Amniotic epithelial cell (primary cell): ENCODE measurements around the gene PRR5L.

Experiments
- DNase-seq: peaks from one replicate; pipeline ENCODE4 v3.0.0-alpha.2; 2010; ENCODE audit warnings: low read depth

PRR5L gene

DNA sequence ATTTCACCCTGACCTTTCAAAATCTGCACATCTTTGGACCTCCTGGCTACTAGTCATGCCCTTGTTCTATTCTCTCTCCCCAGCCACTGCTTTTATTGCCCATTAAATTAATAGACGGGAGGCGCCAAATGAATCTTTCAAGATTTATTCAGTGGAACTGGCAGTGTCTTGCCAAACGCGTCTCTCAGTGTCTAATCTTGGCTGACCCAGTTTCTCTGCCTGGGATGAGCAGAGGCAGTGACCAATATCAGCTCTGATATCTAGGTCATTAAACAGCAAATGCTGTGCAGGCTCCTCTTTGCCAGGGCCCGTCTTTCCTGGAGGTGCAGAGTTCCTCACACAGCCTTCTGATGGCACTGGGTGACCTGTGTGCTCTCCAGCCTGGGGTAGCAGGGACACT lies 140.0 kb downstream of the PRR5L start:
- DNase-seq: no peak

DNA sequence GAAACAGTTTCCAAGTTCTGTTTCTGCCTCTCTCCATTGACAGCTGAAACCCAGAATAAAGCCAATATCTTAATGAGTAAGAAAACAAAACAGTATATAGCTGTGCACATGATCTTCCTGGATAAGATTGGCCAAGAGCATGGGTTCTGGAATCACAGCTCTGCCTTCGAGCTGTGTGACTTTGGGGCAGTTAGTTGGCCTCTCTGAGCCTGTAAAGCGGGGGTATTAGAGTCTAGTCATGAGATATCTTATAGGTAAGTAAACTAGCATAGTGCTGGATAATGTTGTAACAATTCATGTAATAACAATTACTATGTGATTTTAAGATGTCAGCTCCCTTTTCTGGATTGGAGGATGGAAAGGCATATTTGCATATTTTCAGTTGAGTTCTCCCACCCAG lies 140.5 kb downstream of the PRR5L start:
- no peak for DNase-seq

- DNase-seq: no peak
Observed at GRCh38 chr11:36437413-36437812, 141.3 kb downstream of the PRR5L start.

GRCh38 chr11:36438126-36438525 lies 142.0 kb downstream of the PRR5L start:
- DNase-seq: no peak

- DNase-seq: no peak
Observed at GRCh38 chr11:36441610-36442208, 145.6 kb downstream of the PRR5L start.

- no peak for DNase-seq
Observed at GRCh38 chr11:36443661-36444060, 147.6 kb downstream of the PRR5L start.

DNA sequence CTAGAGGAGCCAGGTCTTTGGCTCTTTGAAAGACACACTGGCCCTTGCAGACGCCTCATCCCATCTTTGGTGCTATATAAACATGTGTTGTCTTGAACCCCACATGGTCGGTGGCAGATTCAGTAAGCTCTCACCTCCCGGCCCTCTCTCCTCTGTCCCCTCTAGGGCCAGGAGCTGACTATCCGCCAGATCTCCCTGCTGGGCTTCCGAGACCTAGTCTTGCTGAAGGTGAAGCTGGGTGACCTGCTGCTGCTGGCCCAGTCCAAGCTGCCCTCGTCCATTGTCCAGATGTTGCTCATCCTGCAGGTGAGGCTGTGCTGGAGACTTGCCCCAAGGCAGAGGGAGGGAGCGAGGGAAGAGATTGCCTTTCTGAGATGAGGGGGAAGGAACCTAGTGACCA lies 150.0 kb downstream of the PRR5L start:
- DNase-seq: no peak

GRCh38 chr11:36447514-36447913 lies 151.4 kb downstream of the PRR5L start:
- DNase-seq: no peak

- no peak for DNase-seq
Observed at GRCh38 chr11:36447947-36448346, 151.9 kb downstream of the PRR5L start.

DNA sequence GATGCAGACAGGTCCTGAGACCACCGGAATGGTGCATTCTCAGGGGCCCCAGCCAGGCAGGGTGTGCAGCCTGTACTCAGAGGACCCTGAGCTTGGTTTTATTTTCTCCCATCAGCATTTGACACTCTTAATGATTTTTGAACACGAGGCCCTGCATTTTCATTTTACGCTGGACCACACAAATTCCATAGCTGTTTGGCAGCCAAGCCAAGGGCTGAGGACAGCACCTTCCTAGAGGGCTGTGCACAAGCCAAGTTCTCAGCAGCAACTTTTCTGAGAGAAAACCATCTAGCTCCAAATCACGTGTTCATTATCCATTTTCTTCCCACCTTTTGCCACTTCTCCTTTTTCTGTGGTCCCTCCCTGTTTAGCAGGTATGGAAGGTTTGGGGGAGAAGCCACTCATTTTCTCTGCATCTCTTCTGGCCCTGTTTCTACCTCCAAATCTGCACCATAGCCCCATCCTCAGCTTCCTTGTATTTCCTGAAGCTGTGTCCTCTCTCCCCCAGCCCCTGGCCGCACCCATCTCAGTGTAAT lies 153.5 kb downstream of the PRR5L start:
- no peak for DNase-seq

DNA sequence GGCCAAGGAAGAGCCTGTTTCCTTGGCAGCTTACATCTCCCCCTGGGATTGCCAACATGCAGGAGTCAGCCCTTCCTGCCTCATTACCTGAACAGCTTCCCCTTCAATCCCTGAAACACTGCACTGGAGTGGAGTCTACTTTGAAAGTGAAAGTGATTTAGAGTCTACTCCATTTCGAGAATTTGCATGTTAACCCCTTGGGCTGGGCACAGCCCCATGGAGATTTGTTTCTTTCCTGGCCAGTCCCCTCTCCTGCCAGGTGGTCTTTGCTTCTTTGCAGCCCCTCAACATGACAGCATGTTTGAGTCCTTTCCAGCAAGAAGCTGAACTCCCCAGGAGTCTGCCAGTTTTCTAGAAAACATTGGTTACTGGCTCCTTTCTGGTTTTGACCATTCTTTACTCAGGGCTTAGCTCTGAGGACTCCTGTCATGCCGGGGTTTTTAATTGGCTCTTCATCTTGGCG lies 154.1 kb downstream of the PRR5L start:
- no peak for DNase-seq

- DNase-seq: no peak
Observed at GRCh38 chr11:36451045-36451444, 155.0 kb downstream of the PRR5L start.

- no peak for DNase-seq
Observed at GRCh38 chr11:36451681-36452080, 155.6 kb downstream of the PRR5L start.

- DNase-seq: peak; percentile 72
Observed at GRCh38 chr11:36452236-36452940, 156.3 kb downstream of the PRR5L start.

DNA sequence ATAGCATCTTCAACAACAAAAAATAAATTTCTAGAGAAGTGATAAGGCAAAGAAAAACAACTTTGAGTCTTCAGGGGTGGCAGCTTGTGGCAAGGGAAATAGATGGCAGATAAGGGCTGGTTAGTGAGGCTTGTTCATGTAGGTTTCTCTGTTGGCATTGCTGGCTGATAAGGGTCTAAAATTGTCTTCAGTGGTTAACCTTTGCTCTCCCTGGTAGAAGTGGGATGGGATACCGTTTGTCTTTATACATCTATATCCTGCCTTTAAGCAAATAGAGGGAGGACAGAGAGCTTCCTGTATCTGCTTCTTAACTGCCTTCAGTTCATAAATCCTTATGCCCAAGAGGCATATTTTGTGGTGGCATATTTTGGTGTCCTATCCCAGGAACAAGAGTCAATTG lies 156.9 kb downstream of the PRR5L start:
- DNase-seq: no peak

DNA sequence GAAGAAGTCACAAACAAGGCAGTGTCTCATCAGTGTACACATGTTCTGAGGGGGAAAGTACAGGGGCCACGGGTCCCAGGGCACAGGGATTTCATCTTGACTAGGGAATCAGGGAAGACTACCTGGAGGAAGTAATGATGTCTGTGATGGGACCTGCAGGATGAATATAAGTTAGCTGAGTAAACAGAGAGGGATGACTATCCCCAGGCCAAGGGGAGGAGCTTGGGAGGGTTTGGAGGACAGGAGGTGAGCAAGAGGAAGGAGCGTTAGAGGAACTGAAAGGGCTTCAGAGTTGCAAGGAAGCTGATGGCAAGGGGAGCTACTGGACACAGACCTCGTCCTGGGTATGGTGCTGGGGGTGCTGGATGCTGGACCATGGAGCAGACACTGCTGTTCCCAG lies 157.6 kb downstream of the PRR5L start:
- DNase-seq: no peak

- no peak for DNase-seq
Observed at GRCh38 chr11:36454551-36454940, 158.5 kb downstream of the PRR5L start.

GRCh38 chr11:36454941-36455631 lies 159.0 kb downstream of the PRR5L start:
- no peak for DNase-seq

- DNase-seq: peak; percentile 98
Observed at GRCh38 chr11:36455658-36456111, 159.6 kb downstream of the PRR5L start.

GRCh38 chr11:36456156-36456555 lies 160.1 kb downstream of the PRR5L start:
- peak; percentile 77 for DNase-seq

- no peak for DNase-seq
Observed at GRCh38 chr11:36458129-36458915, 162.2 kb downstream of the PRR5L start.

- DNase-seq: no peak
Observed at GRCh38 chr11:36459046-36459445, 163.0 kb downstream of the PRR5L start.
